HCT116 (cell line): Measurements from ENCODE around the gene LPO. TPM values are rescaled to one million over a fixed set of nuclear protein-coding genes. Genes with fewer than 3 reads are reported as not detected.

Experiments used
- ATAC-seq: fragments of 200-7000 bp; cut with Tn5 transposase; 2 replicates; pipeline ENCODE4 v1.9.1; 2020; ENCODE audit warnings: mild to moderate bottlenecking, moderate library complexity
- BruUV-seq: library from RNA; stranded (reverse); fragments of 400-500 nt; replicated peaks from 2 replicates; lab custom pipeline; 2021; lab: Mats Ljungman, UMichigan
- CTCF ChIA-PET: fragments of 300-600 bp; sonication (Branson Sonifier 250); formaldehyde crosslinking; loops from one replicate; lab custom pipeline; 2021; ENCODE audit warnings: antibody characterized with exemption; lab: Charles Lee
- POLR2A ChIA-PET: fragments of 300-600, 350-600 bp; sonication (Branson Sonifier 250); formaldehyde crosslinking; loops from one replicate; lab custom pipeline; 2021; ENCODE audit warnings: antibody characterized with exemption; lab: Charles Lee
- RAD21 ChIA-PET, 2 experiments: fragments of 300-600 bp; sonication (Branson Sonifier 250); formaldehyde crosslinking; loops; one replicate each; lab custom pipeline; 2023; ENCODE audit warnings: low total read pairs in 2 of 2; ENCODE audit not compliant: uncharacterized antibody in 2 of 2, unreplicated experiment in 2 of 2, low non-redundant PET in 1 of 2; lab: Charles Lee
- DNase-seq: peaks from one replicate; pipeline ENCODE4 v3.0.0-alpha.2; 2010; ENCODE audit warnings: low read depth, low spot score
- H2AFZ ChIP-seq: fragments of 200-600 bp; shearing (Covaris generic), sonication (generic); 2 replicates; pipeline ENCODE4 v1.6.1; 2017; ENCODE audit warnings: low read depth, mixed run types, mixed read lengths, antibody characterized with exemption, low read length; ENCODE audit not compliant: poor library complexity, severe bottlenecking
- H3K27ac ChIP-seq: 2 replicates; pipeline ENCODE4 v1.5.1; 2012; ENCODE audit warnings: low read depth, low read length
- H3K27me3 ChIP-seq: fragments of 200-600 bp; sonication (generic); 2 replicates; pipeline ENCODE4 v1.6.1; 2016; ENCODE audit warnings: mixed run types, low read length, mixed read lengths; ENCODE audit not compliant: insufficient read depth
- H3K36me3 ChIP-seq, 2 experiments: fragments of 200-500 bp in 1 of 2; fragments of 200-600 bp in 1 of 2; sonication (Bioruptor generic) in 1 of 2; sonication (generic) in 1 of 2; 2 replicates each; pipeline versions ENCODE4 v1.5.1 to v1.6.1; 2014 to 2016; ENCODE audit warnings: low read length in 2 of 2, inconsistent platforms in 1 of 2, mixed read lengths in 1 of 2, mixed run types in 1 of 2; ENCODE audit not compliant: insufficient read depth in 2 of 2, control insufficient read depth in 1 of 2
- H3K4me1 ChIP-seq, 2 experiments: fragments of 200-600 bp in 1 of 2; sonication (generic) in 1 of 2; 2 replicates each; pipeline versions ENCODE4 v1.5.1 to v1.6.1; 2012 to 2017; ENCODE audit warnings: low read length in 2 of 2, inconsistent platforms in 1 of 2, mild to moderate bottlenecking in 1 of 2, mixed read lengths in 1 of 2, mixed run types in 1 of 2, moderate library complexity in 1 of 2; ENCODE audit not compliant: insufficient read depth in 2 of 2, control insufficient read depth in 1 of 2
- H3K4me2 ChIP-seq: fragments of 200-600 bp; sonication (generic); 2 replicates; pipeline ENCODE4 v1.6.1; 2017; ENCODE audit warnings: mixed run types, low read length, mixed read lengths
- H3K4me3 ChIP-seq, 2 experiments: fragments of 200-600 bp in 1 of 2; sonication (generic) in 1 of 2; replicated peaks in 1 of 2; 2 replicates each; pipeline ENCODE4 v1.5.1; 2011 to 2016; ENCODE audit warnings: low read length in 2 of 2, control low read depth in 1 of 2, low read depth in 1 of 2, mild to moderate bottlenecking in 1 of 2, mixed read lengths in 1 of 2, mixed run types in 1 of 2
- H3K79me2 ChIP-seq: fragments of 200-600 bp; sonication (generic); 2 replicates; pipeline ENCODE4 v1.6.1; 2017; ENCODE audit warnings: mild to moderate bottlenecking, mixed run types, low read length, moderate library complexity, mixed read lengths; ENCODE audit not compliant: insufficient read depth
- H3K9ac ChIP-seq: fragments of 200-600 bp; sonication (generic); 2 replicates; pipeline ENCODE4 v1.6.1; 2016; ENCODE audit warnings: low read length, mixed read lengths
- H3K9me2 ChIP-seq: fragments of 200-600 bp; sonication (generic), shearing (Covaris generic); 2 replicates; pipeline ENCODE4 v1.6.1; 2017; ENCODE audit warnings: mixed run types, mild to moderate bottlenecking, moderate library complexity; ENCODE audit not compliant: insufficient read depth
- H3K9me3 ChIP-seq, 2 experiments: fragments of 200-500 bp in 1 of 2; fragments of 200-600 bp in 1 of 2; sonication (Bioruptor generic) in 1 of 2; sonication (generic) in 1 of 2; 2 replicates each; pipeline ENCODE4 v1.6.1; 2014 to 2017; ENCODE audit warnings: low read length in 2 of 2, mixed read lengths in 2 of 2, inconsistent platforms in 1 of 2, low read depth in 1 of 2, mild to moderate bottlenecking in 1 of 2, mixed run types in 1 of 2, moderate library complexity in 1 of 2; ENCODE audit not compliant: control insufficient read depth in 1 of 2, insufficient read depth in 1 of 2
- H4K20me1 ChIP-seq: fragments of 200-600 bp; sonication (generic), shearing (Covaris generic); 2 replicates; pipeline ENCODE4 v1.6.1; 2017; ENCODE audit warnings: mixed run types, mild to moderate bottlenecking, moderate library complexity; ENCODE audit not compliant: insufficient read depth
- CBX3 ChIP-seq: IDR thresholded peaks from 2 replicates; pipeline ENCODE4 v1.6.1; 2012; ENCODE audit warnings: low read depth
- ELF1 ChIP-seq: IDR thresholded peaks from 2 replicates; pipeline ENCODE4 v1.6.1; 2012; ENCODE audit warnings: low read depth, borderline replicate concordance
- EZH2 ChIP-seq: fragments of 200-600 bp; sonication (generic); IDR thresholded peaks from 2 replicates; pipeline ENCODE4 v1.6.1; 2017; ENCODE audit warnings: antibody characterized with exemption, mixed run types
- EZH2phosphoT487 ChIP-seq: fragments of 200-600 bp; IDR thresholded peaks from 2 replicates; pipeline ENCODE4 v1.6.1; 2018; ENCODE audit warnings: antibody characterized with exemption, borderline replicate concordance
- JUND ChIP-seq: IDR thresholded peaks from 2 replicates; pipeline ENCODE4 v1.6.1; 2012
- RAD21 ChIP-seq: IDR thresholded peaks from 2 replicates; pipeline ENCODE4 v1.6.1; 2012; ENCODE audit warnings: low read depth, mild to moderate bottlenecking
- SP1 ChIP-seq: IDR thresholded peaks from 2 replicates; pipeline ENCODE4 v1.6.1; 2012; ENCODE audit warnings: low read depth
- TCF7L2 ChIP-seq: IDR thresholded peaks from 2 replicates; pipeline ENCODE4 v1.7.0; 2011; ENCODE audit warnings: borderline replicate concordance, inconsistent platforms; ENCODE audit not compliant: insufficient read depth, insufficient read length; ENCODE audit errors: extremely low read depth
- ZFX ChIP-seq: fragments of 450-650 bp; IDR thresholded peaks from 2 replicates; pipeline ENCODE4 v1.6.1; 2017
- intact Hi-C: fragments of 100-400 bp; cut with micrococcal nuclease; formaldehyde crosslinking; loops from 2 replicates; pipeline ENCODE4 v1.10.0; 2022
- total RNA-seq: library from RNA; stranded (reverse); gene quantifications from one replicate; pipeline ENCODE4 v1.2.1, GENCODE V29; 2021; ENCODE audit not compliant: unreplicated experiment
- TF ChIP-seq, protein P1 (sequence below): IDR thresholded peaks from 2 replicates; pipeline ENCODE4 v1.6.1; 2011; ENCODE audit warnings: mild to moderate bottlenecking, low read length, moderate library complexity; ENCODE audit not compliant: insufficient replicate concordance; ENCODE audit errors: extremely low read depth

LPO gene
- total RNA-seq, 1 experiment from 2014 or later = not detected

DNA sequence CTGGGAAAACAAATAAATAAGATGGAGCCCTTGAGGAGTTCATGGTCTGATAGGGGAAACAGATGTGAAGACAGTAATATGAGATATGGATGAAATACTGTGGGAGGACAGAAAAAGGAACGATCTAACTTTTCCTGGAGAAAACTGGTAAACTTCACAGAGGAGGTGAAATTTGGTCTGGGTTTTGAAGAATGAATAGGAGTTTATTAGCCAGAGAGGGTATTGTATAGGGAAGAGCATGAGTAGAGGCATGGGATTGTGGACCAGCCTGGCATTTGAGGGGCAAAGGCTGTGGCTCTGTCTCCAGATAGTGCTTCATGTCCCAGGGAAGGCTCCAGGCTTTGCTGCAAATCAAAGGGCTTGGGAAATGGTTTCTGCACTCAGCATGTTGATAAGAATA, 1.6 kb downstream of the LPO start:
- H3K27me3 ChIP-seq = peaks cover 87% of the 10 kb centered on the region
- H3K4me2 ChIP-seq = no peak overlapping the region
- CTCF ChIA-PET = no interaction called here
- H3K9ac ChIP-seq = no peak overlapping the region
- H2AFZ ChIP-seq = no peak overlapping the region
- POLR2A ChIA-PET = no interaction called here
- H3K36me3 ChIP-seq = no peaks in the 10 kb centered on the region
- no peak overlapping the region for H3K27ac ChIP-seq
- ATAC-seq = no peak
- H3K9me2 ChIP-seq = no peaks in the 10 kb centered on the region
- TF ChIP-seq EZH2 (no peak), CBX3 (no peak), SP1 (no peak), ZFX (no peak), RAD21 (no peak), EZH2phosphoT487 (no peak), TCF7L2 (no peak)
- TF ChIP-seq, protein P1, sequence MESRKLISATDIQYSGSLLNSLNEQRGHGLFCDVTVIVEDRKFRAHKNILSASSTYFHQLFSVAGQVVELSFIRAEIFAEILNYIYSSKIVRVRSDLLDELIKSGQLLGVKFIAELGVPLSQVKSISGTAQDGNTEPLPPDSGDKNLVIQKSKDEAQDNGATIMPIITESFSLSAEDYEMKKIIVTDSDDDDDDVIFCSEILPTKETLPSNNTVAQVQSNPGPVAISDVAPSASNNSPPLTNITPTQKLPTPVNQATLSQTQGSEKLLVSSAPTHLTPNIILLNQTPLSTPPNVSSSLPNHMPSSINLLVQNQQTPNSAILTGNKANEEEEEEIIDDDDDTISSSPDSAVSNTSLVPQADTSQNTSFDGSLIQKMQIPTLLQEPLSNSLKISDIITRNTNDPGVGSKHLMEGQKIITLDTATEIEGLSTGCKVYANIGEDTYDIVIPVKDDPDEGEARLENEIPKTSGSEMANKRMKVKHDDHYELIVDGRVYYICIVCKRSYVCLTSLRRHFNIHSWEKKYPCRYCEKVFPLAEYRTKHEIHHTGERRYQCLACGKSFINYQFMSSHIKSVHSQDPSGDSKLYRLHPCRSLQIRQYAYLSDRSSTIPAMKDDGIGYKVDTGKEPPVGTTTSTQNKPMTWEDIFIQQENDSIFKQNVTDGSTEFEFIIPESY = no peak
- H3K4me1 ChIP-seq = no peaks in the 10 kb centered on the region
- RAD21 ChIA-PET = no interaction called here
- H3K9me3 ChIP-seq = no peaks in the 10 kb centered on the region
- no TSS peak for BruUV-seq
- no peaks in the 10 kb centered on the region for H4K20me1 ChIP-seq
- intact Hi-C loops = no loop called here
- no peak overlapping the region for H3K4me3 ChIP-seq
- DNase-seq = no peak
- H3K79me2 ChIP-seq = no peaks in the 10 kb centered on the region

DNA sequence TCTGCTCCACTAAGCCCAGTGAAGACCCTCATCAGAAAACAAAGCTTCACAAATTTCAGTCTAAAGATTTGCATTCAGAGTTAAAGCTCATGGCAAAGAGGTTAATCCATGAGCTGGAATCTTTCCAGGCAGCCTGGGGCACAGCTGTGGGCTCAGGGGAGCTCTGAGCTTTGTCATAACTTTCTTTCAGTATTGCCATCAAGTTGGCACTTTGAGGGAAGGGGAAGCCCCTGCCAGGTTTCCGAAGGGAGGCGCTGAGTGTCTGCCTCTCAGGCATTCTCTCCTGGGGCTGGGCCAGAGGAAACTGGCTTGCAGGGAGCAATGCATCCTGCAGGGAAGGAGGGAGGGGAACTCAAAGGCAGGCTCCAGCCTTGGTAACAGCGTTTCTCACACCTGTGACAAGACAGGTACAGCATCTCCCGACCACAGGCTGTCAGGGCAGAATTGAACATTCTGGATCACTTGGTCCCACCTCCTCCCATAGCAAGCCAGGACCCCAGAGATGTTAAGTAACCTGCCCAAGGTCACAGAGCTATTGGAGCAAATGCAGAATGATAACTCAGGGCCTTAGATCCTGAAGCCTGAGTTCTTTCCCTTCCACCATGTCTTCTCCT, 3.9 kb downstream of the LPO start:
- no peak overlapping the region for H2AFZ ChIP-seq
- BruUV-seq = no TSS peak
- no peaks in the 10 kb centered on the region for H4K20me1 ChIP-seq
- DNase-seq = no peak
- H3K4me1 ChIP-seq = no peaks in the 10 kb centered on the region
- no peak overlapping the region for H3K27ac ChIP-seq
- no peaks in the 10 kb centered on the region for H3K79me2 ChIP-seq
- no peak overlapping the region for H3K4me3 ChIP-seq
- H3K27me3 ChIP-seq = peaks cover 64% of the 10 kb centered on the region
- no peak for TF ChIP-seq JUND
- TF ChIP-seq ELF1 = no peak
- no peak for TF ChIP-seq EZH2phosphoT487
- TF ChIP-seq EZH2 = no peak
- POLR2A ChIA-PET = no interaction called here
- no peak overlapping the region for H3K9ac ChIP-seq
- no peak for ATAC-seq
- H3K9me3 ChIP-seq = no peaks in the 10 kb centered on the region
- H3K9me2 ChIP-seq = no peaks in the 10 kb centered on the region
- RAD21 ChIA-PET = no interaction called here
- intact Hi-C loops = no loop called here
- CTCF ChIA-PET = interaction anchor here (0.6 kb wide), 1 partner anchor 8 kb away, joined by 3 read pairs; no protein-coding TSS in a partner anchor
- no peaks in the 10 kb centered on the region for H3K36me3 ChIP-seq
- no peak overlapping the region for H3K4me2 ChIP-seq
